Jurkat, Clone E6-1 (cell line): ENCODE data around the gene SREK1IP1.

Experiments
- DNase-seq: peaks from one replicate; pipeline ENCODE4 v3.0.0-alpha.2; 2011; ENCODE audit warnings: low read depth, low spot score
- H3K4me3 ChIP-seq: 2 replicates; pipeline ENCODE4 v1.5.1; 2011; ENCODE audit warnings: mild to moderate bottlenecking, low read length, control low read depth, moderate library complexity

SREK1IP1 gene

DNA sequence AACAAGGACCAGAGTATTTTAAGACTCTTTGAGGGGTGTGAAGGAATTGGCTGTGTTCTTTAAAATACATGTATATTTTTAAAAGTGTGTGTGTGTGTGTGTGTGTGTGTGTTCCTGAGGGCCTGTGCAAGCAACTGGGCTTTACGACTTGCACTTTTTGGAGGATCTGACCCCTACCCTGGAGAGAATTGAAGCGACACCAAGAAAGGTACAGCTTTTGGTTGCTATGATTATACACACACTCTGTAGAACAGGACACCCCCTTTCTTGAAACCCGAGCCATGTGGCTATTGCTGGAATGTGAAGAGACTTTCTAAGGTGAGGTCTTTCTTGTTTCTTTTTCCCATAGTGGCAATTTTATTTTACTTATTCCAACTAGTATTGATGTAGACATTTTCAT is 77.2 kb downstream of the SREK1IP1 start:
- DNase-seq = no peak
- H3K4me3 ChIP-seq = no peak overlapping the region

GRCh38 chr5:64690417-64691151 is 77.9 kb downstream of the SREK1IP1 start, which contains the start of gene SHISAL2B:
Gene SHISAL2B, plus strand, starts transcription at chr5:64690503. Its CDS starts 121 bp downstream, at chr5:64690624.
- no peak within 1 kb of the TSS for H3K4me3 ChIP-seq
- no peak for DNase-seq

DNA sequence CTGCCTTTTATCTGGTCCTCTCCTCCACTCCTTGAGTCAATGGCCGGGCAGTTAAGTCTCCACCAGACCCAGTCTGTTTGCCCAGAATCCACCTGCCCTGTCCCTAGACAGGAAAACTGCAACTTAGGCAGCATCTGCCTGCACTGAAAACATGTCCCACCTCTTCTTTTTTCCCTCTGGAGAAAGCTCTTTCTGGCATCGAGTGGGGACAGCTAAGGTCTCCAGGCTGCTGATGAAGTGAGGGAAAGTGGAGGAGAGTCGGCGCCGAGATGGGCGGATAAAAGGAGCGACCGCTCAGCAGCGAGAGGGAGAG is 78.4 kb downstream of the SREK1IP1 start:
- H3K4me3 ChIP-seq = no peak overlapping the region
- DNase-seq = no peak

GRCh38 chr5:64688965-64689364 is 79.5 kb downstream of the SREK1IP1 start:
- no peak overlapping the region for H3K4me3 ChIP-seq
- no peak for DNase-seq

DNA sequence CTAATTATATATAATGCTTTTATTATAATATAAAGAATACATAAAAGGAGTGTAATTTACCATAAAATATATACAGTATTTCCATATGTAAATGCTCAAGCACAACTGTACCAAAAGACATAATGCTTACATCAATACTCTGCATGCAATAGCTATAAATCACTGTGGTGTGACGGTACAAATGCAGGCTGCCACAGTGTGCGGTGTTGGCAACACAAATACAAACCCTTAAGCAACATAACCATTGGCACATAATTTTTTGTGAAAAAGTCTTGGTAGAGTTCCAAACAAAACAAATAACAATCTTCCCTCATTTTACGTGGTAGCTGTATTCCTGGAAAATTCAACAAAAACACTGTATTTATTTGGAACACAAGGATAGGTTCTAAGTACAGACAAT is 80.1 kb downstream of the SREK1IP1 start:
- no peak overlapping the region for H3K4me3 ChIP-seq
- no peak for DNase-seq

DNA sequence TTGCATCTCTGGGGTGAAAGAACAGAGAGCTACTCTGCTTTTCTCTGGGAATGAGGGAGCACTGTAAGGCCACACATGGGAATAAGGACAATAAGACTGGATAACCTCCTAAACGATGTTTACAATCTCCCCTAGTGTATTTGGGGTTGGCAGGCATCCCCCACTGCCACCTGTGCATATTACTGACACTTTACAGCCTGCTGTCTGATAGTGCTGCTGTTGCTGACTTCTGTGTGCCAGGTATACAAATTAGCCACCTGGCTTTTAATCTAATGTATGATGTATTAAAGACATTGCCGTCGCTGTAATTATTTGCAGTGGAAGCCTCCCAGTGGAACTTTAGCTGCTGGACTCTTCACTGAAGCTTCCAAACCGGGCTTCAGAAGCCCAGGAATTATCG is 82.6 kb downstream of the SREK1IP1 start:
- no peak for DNase-seq
- no peak overlapping the region for H3K4me3 ChIP-seq

GRCh38 chr5:64682608-64683007 is 85.9 kb downstream of the SREK1IP1 start:
- H3K4me3 ChIP-seq = no peak overlapping the region
- no peak for DNase-seq

GRCh38 chr5:64680289-64680688 is 88.2 kb downstream of the SREK1IP1 start:
- no peak overlapping the region for H3K4me3 ChIP-seq
- no peak for DNase-seq

GRCh38 chr5:64678374-64678773 is 90.1 kb downstream of the SREK1IP1 start:
- no peak overlapping the region for H3K4me3 ChIP-seq
- DNase-seq = no peak

DNA sequence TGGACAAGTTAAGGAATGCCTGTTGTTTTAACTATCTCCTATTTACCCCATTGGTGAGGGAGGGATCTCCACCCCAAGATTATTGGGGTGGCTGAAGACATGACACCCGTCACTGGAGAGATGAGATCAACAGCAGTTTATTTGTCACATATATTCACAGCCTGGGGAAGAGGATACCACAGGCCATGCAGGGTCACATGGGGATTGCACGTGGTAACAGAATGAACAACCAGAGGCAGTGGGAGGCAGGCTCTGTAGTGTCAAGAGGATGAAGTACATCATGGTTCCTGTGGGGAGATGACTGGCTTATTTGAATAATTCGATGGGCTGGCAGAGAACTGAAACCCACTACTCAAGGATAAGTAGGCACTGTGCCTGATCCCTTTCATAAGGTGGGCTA is 96.8 kb downstream of the SREK1IP1 start:
- no peak for DNase-seq
- no peak overlapping the region for H3K4me3 ChIP-seq

GRCh38 chr5:64670277-64670676 is 98.2 kb downstream of the SREK1IP1 start:
- DNase-seq = no peak
- H3K4me3 ChIP-seq = no peak overlapping the region
